GM12864 (cell line): ENCODE data around the gene PDSS2.

Experiments
- DNase-seq: peaks from one replicate; pipeline ENCODE4 v3.0.0-alpha.2; 2011; ENCODE audit warnings: low read depth
- H3K4me3 ChIP-seq: 2 replicates; pipeline ENCODE4 v1.5.1; 2011; ENCODE audit warnings: mild to moderate bottlenecking, low read depth, low read length, control low read depth
- CTCF ChIP-seq: IDR thresholded peaks from 2 replicates; pipeline ENCODE4 v1.5.1; 2011; ENCODE audit warnings: low read depth, mild to moderate bottlenecking, moderate library complexity, low read length, control low read depth, inconsistent platforms; ENCODE audit errors: missing control alignments

Gene PDSS2

DNA sequence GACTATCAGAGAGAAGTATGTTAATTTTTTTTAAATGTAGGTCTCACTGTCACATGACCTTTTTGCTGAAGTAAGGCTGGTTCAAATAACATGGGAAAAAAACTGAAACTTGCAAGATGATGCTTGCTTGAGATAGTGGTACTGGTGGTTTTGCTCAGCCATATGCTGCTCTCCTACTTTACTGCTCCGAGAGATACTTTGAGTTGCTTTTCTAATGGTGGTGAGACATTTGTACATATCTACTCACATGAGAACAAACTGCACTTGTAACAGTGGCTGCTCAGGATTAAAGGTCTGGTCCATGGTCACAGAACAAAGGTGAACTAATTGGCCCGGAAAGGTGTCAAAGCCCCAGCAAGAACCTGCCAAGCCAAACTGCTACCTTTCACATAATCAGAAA is 237.8 kb downstream of the PDSS2 start:
- H3K4me3 ChIP-seq = no peak overlapping the region
- TF ChIP-seq CTCF = no peak
- no peak for DNase-seq

GRCh38 chr6:107219851-107220250 is 239.5 kb downstream of the PDSS2 start:
- H3K4me3 ChIP-seq = no peak overlapping the region
- TF ChIP-seq CTCF = no peak
- no peak for DNase-seq

GRCh38 chr6:107218142-107218541 is 241.2 kb downstream of the PDSS2 start:
- no peak for DNase-seq
- TF ChIP-seq CTCF = no peak

DNA sequence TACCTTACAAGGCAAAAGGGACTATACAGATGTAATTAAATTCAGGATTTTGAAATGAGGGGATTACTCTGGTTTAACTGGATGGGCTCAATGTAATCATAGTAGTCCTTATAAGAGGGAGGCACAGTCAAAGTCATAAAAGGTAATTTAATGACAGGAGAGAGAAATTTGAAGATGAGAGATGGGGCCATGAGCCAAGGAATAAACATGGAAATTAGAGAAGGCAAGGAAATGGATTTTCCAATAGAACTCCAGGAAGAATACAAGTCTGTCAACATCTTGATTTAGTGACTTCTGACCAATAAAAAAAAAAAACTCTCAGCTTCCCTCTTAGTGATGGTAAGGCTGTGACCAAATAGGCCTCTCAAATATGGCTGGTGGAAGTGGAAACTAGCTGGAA is 242.1 kb downstream of the PDSS2 start:
- no peak for TF ChIP-seq CTCF
- DNase-seq = no peak
- no peak overlapping the region for H3K4me3 ChIP-seq

More at GRCh38 chr6:107218142-107218541, 241.2 kb downstream of the PDSS2 start:
- no peak overlapping the region for H3K4me3 ChIP-seq

- TF ChIP-seq CTCF = no peak
- H3K4me3 ChIP-seq = no peak overlapping the region
- DNase-seq = no peak
Measured at GRCh38 chr6:107216197-107216933, 243.0 kb downstream of the PDSS2 start.

DNA sequence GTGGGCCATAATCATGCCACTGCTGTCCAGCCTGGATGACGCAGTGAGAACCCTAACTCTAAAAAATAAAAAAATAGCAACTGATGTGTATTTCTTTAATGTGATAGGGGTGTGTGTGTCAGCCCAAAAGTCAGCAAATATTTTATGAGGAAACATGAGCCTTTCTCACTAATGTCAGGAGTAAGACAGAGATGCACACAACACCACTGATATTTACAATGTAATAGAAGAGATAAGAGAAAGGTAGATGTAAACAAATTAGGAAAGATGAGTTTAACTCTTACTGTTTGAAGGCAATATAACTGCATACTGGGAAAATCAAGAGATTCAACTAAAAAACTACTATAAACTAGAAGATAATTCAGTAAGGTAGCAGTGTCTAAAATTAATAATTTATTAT is 244.0 kb downstream of the PDSS2 start:
- TF ChIP-seq CTCF = no peak
- no peak overlapping the region for H3K4me3 ChIP-seq
- DNase-seq = no peak

GRCh38 chr6:107214655-107215054 is 244.7 kb downstream of the PDSS2 start:
- DNase-seq = no peak
- TF ChIP-seq CTCF = no peak
- H3K4me3 ChIP-seq = no peak overlapping the region
